Stomach (tissue), 9 donors: ENCODE data around the gene THBS4. TPM values are rescaled to one million over a fixed set of nuclear protein-coding genes. Genes with fewer than 3 reads are reported as not detected.

Source experiments
- DNase-seq, 2 donors: peaks; one replicate each; pipeline versions ENCODE4 v3.0.0 to v3.0.0-alpha.2; 2013 to 2019
- H3K27ac ChIP-seq, 5 donors: fragments of 200-600 bp in 4 of 5; sonication (generic) in 4 of 5; one replicate each; pipeline ENCODE4 v1.5.1; 2013 to 2019; ENCODE audit warnings: mild to moderate bottlenecking in 1 of 5, moderate library complexity in 1 of 5
- H3K27me3 ChIP-seq, 3 donors: fragments of 200-600 bp; sonication (generic); one replicate each; pipeline ENCODE4 v1.5.1; 2017 to 2019; ENCODE audit warnings: mixed run types in 1 of 3
- H3K36me3 ChIP-seq, 4 donors: fragments of 200-600 bp; sonication (generic); 1 replicate in 3 of 4; 2 replicates in 1 of 4; pipeline ENCODE4 v1.5.1; 2016 to 2019
- H3K4me1 ChIP-seq, 4 donors: fragments of 200-600 bp; sonication (generic); one replicate each; pipeline ENCODE4 v1.5.1; 2016 to 2019
- H3K4me3 ChIP-seq, 4 donors: fragments of 200-600 bp; sonication (generic) in 3 of 4; one replicate each; pipeline ENCODE4 v1.5.1; 2016 to 2019; ENCODE audit warnings: mild to moderate bottlenecking in 1 of 4
- H3K9me3 ChIP-seq, 4 donors: fragments of 200-600 bp; sonication (generic); one replicate each; pipeline ENCODE4 v1.5.1; 2016 to 2019
- CTCF ChIP-seq, 7 experiments: fragments of 450-650 bp in 4 of 7; fragments of 200-600 bp in 3 of 7; sonication (generic) in 3 of 7; IDR thresholded peaks; one replicate each; pipeline ENCODE4 v1.5.1; 2016 to 2019; ENCODE audit warnings: antibody characterized with exemption in 7 of 7, control low read depth in 2 of 7, mild to moderate bottlenecking in 1 of 7
- EP300 ChIP-seq: sonication (generic); formaldehyde crosslinking; IDR thresholded peaks from one replicate; pipeline ENCODE4 v1.6.1; 2017; ENCODE audit warnings: antibody characterized with exemption
- POLR2A ChIP-seq, 4 donors: fragments of 450-650 bp; IDR thresholded peaks; one replicate each; pipeline ENCODE4 v1.6.1; 2016; ENCODE audit warnings: antibody characterized with exemption in 4 of 4, control low read depth in 2 of 4, mild to moderate bottlenecking in 1 of 4, moderate library complexity in 1 of 4
- POLR2AphosphoS5 ChIP-seq, 3 donors: sonication (generic); formaldehyde crosslinking; IDR thresholded peaks; one replicate each; pipeline ENCODE4 v1.6.1; 2016; ENCODE audit warnings: antibody characterized with exemption in 3 of 3
- WGBS, 5 donors: extraction: QIAGEN DNeasy Blood & Tissue Kit in 3 of 5; methylation state at CpG; one replicate each; pipeline versions ENCODE4 v1.1.5 to v1.1.7; 2013 to 2018; 5-methylcytosine and 5-hydroxymethylcytosine counted together
- intact Hi-C: fragments of 100-400 bp; cut with DNase I; formaldehyde crosslinking; loops from one replicate; pipeline ENCODE4 v1.15.1; 2023; ENCODE audit warnings: low total_unique reads
- polyA plus RNA-seq, 3 donors: library from polyadenylated mRNA; stranded (reverse); fragments of 200-250 nt; gene quantifications; one replicate each; pipeline ENCODE4 v1.2.3, GENCODE V29; 2013
- total RNA-seq, 5 donors: library from RNA; depleted of rRNA; stranded (reverse); fragments of >200 nt; gene quantifications; one replicate each; pipeline versions ENCODE4 v1.1.0 to v1.2.3, GENCODE V29; 2014 to 2016
- donor health status: healthy with polysubstance abuse.
- donor health status: Bipolar disorder and iron deficiency.
- donor health status: healthy.

THBS4 gene
- total and polyA plus RNA-seq, 8 donors = 0.19 to 38.2 (median 6.7) TPM; not detected in 1

GRCh38 chr5:79992891-79993657 lies 42.1 kb upstream of the THBS4 start:
- peaks cover 5 to 24% (median 17%) of the 10 kb centered on the region in 4 donors for H3K4me1 ChIP-seq
- no peak overlapping the region for H3K27ac ChIP-seq
- no peak for TF ChIP-seq EP300
- no peak for TF ChIP-seq POLR2AphosphoS5 (IDR thresholded peaks at IDR 0.05)
- TF ChIP-seq POLR2A (IDR thresholded peaks at IDR 0.05) = no peak
- no peak for TF ChIP-seq CTCF (IDR thresholded peaks at IDR 0.05)
- no peaks in the 10 kb centered on the region for H3K9me3 ChIP-seq
- H3K36me3 ChIP-seq = peaks cover 4 to 12% (median 7%) of the 10 kb centered on the region in 4 donors
- intact Hi-C loops = no loop called here
- H3K4me3 ChIP-seq = no peak overlapping the region
- WGBS, 5 donors = 68 to 96% (median 92%) methylated on average over 2 of the region's 2 CpGs
- H3K27me3 ChIP-seq = no peaks in the 10 kb centered on the region
- no peak for DNase-seq

- H3K36me3 ChIP-seq = peaks cover 0 to 10% (median 0%) of the 10 kb centered on the region in 4 donors
- H3K27ac ChIP-seq = no peak overlapping the region
- intact Hi-C loops = no loop called here
- DNase-seq = no peak
- 76 to 97% (median 94%) methylated on average over 1 of the region's 1 CpG for WGBS, 5 donors
- no peaks in the 10 kb centered on the region for H3K27me3 ChIP-seq
- TF ChIP-seq POLR2A (IDR thresholded peaks at IDR 0.05) = no peak
- no peak for TF ChIP-seq POLR2AphosphoS5 (IDR thresholded peaks at IDR 0.05)
- TF ChIP-seq CTCF (IDR thresholded peaks at IDR 0.05) = no peak
- no peak for TF ChIP-seq EP300
- no peaks in the 10 kb centered on the region for H3K4me1 ChIP-seq
- H3K9me3 ChIP-seq = no peaks in the 10 kb centered on the region
- H3K4me3 ChIP-seq = no peak overlapping the region
Observed at GRCh38 chr5:79999722-80000121, 35.4 kb upstream of the THBS4 start.

GRCh38 chr5:80002677-80003076 lies 32.5 kb upstream of the THBS4 start:
- intact Hi-C loops = no loop called here
- Histone ChIP-seq H3K36me3 (peaks cover 0 to 10% (median 0%) of the 10 kb centered on the region in 4 donors), H3K27ac (no peak overlapping the region), H3K9me3 (no peaks in the 10 kb centered on the region), H3K4me1 (no peaks in the 10 kb centered on the region), H3K4me3 (no peak overlapping the region), H3K27me3 (no peaks in the 10 kb centered on the region)
- TF ChIP-seq POLR2A (IDR thresholded peaks at IDR 0.05) (no peak), CTCF (IDR thresholded peaks at IDR 0.05) (no peak), EP300 (no peak), POLR2AphosphoS5 (IDR thresholded peaks at IDR 0.05) (no peak)
- DNase-seq = no peak
- WGBS, 5 donors = 86 to 100% (median 95%) methylated on average over 1 of the region's 1 CpG

GRCh38 chr5:80008995-80009765 lies 26.0 kb upstream of the THBS4 start:
- TF ChIP-seq POLR2A (IDR thresholded peaks at IDR 0.05) (no peak), CTCF (IDR thresholded peaks at IDR 0.05) (no peak)
- no peak for DNase-seq
- H3K27me3 ChIP-seq = no peaks in the 10 kb centered on the region
- intact Hi-C loops = no loop called here
- H3K9me3 ChIP-seq = no peaks in the 10 kb centered on the region
- H3K4me3 ChIP-seq = no peak overlapping the region
- 55 to 68% (median 57%) methylated on average over 4 of the region's 4 CpGs for WGBS, 5 donors
- H3K4me1 ChIP-seq = no peaks in the 10 kb centered on the region
- H3K27ac ChIP-seq = no peak overlapping the region
- no peaks in the 10 kb centered on the region for H3K36me3 ChIP-seq
